ENCODE measurements around the gene PLCB2. TPM values are rescaled to one million over a fixed set of nuclear protein-coding genes. Genes with fewer than 3 reads are reported as not detected.

Gene PLCB2
- total RNA-seq, 3 donors from 2014 or later (not counting 1 experiment from before 2014, with no cell fraction given): 345 to 440 (median 432) TPM

GRCh38 chr15:40296561-40297230 lies 11.0 kb downstream of the PLCB2 start:
- no peaks in the 10 kb centered on the region for H3K27me3 ChIP-seq (ENCODE audit: control insufficient read depth, insufficient read depth, low read length)
- H3K27ac ChIP-seq (ENCODE audit: low read length): no peak overlapping the region
- H3K4me1 Mint-ChIP-seq: peaks cover 7 to 19% of the 10 kb centered on the region in 2 donors
- H3K4me3 Mint-ChIP-seq: no peak overlapping the region
- WGBS (ENCODE audit: insufficient coverage): 89% methylated on average over 5 of the region's 5 CpGs
- no peaks in the 10 kb centered on the region for H3K9me3 Mint-ChIP-seq
- peaks cover 94% of the 10 kb centered on the region for H3K36me3 ChIP-seq (ENCODE audit: control insufficient read depth, insufficient read depth, low read length)
- H3K36me3 Mint-ChIP-seq: peaks cover 8% of the 10 kb centered on the region
- no peak for DNase-seq
- H3K27ac Mint-ChIP-seq: no peak overlapping the region
- H3K4me3 ChIP-seq (ENCODE audit: low read length): no peak overlapping the region
- ATAC-seq: no peak
- TF ChIP-seq CTCF (IDR thresholded peaks at IDR 0.05): no peak
- intact Hi-C loops (cut with micrococcal nuclease): no loop called here
- no peaks in the 10 kb centered on the region for H3K9me3 ChIP-seq (ENCODE audit: control insufficient read depth, insufficient read depth, low read length)
- no peaks in the 10 kb centered on the region for H3K27me3 Mint-ChIP-seq (ENCODE audit: low read depth in 2 of 2)
- H3K4me1 ChIP-seq (ENCODE audit: control insufficient read depth, insufficient read depth, low read length): no peaks in the 10 kb centered on the region

- H3K36me3 Mint-ChIP-seq: peaks cover 8% of the 10 kb centered on the region
- Histone ChIP-seq H3K4me3 (ENCODE audit: low read length) (no peak overlapping the region), H3K9me3 (ENCODE audit: control insufficient read depth, insufficient read depth, low read length) (no peaks in the 10 kb centered on the region), H3K36me3 (ENCODE audit: control insufficient read depth, insufficient read depth, low read length) (peaks cover 90% of the 10 kb centered on the region), H3K4me1 (ENCODE audit: control insufficient read depth, insufficient read depth, low read length) (no peaks in the 10 kb centered on the region), H3K27ac (ENCODE audit: low read length) (no peak overlapping the region), H3K27me3 (ENCODE audit: control insufficient read depth, insufficient read depth, low read length) (no peaks in the 10 kb centered on the region)
- intact Hi-C loops (cut with micrococcal nuclease): no loop called here
- no peak overlapping the region for H3K4me3 Mint-ChIP-seq
- H3K27me3 Mint-ChIP-seq (ENCODE audit: low read depth in 2 of 2): no peaks in the 10 kb centered on the region
- no peak for TF ChIP-seq CTCF (IDR thresholded peaks at IDR 0.05)
- peaks cover 7 to 19% of the 10 kb centered on the region in 2 donors for H3K4me1 Mint-ChIP-seq
- WGBS (ENCODE audit: insufficient coverage): 81% methylated on average over 11 of the region's 12 CpGs
- ATAC-seq: no peak
- H3K9me3 Mint-ChIP-seq: no peaks in the 10 kb centered on the region
- no peak overlapping the region for H3K27ac Mint-ChIP-seq
- DNase-seq: no peak
Observed at GRCh38 chr15:40295877-40296560, 11.7 kb downstream of the PLCB2 start.

GRCh38 chr15:40295297-40295696 lies 12.4 kb downstream of the PLCB2 start:
- no peaks in the 10 kb centered on the region for H3K27me3 Mint-ChIP-seq (ENCODE audit: low read depth in 2 of 2)
- peaks cover 7 to 15% of the 10 kb centered on the region in 2 donors for H3K4me1 Mint-ChIP-seq
- WGBS (ENCODE audit: insufficient coverage): 91% methylated on average over 1 of the region's 1 CpG
- intact Hi-C loops (cut with micrococcal nuclease): no loop called here
- Histone ChIP-seq H3K9me3 (ENCODE audit: control insufficient read depth, insufficient read depth, low read length) (no peaks in the 10 kb centered on the region), H3K4me3 (ENCODE audit: low read length) (no peak overlapping the region), H3K27ac (ENCODE audit: low read length) (no peak overlapping the region), H3K36me3 (ENCODE audit: control insufficient read depth, insufficient read depth, low read length) (peaks cover 85% of the 10 kb centered on the region), H3K4me1 (ENCODE audit: control insufficient read depth, insufficient read depth, low read length) (no peaks in the 10 kb centered on the region), H3K27me3 (ENCODE audit: control insufficient read depth, insufficient read depth, low read length) (no peaks in the 10 kb centered on the region)
- H3K4me3 Mint-ChIP-seq: no peak overlapping the region
- H3K9me3 Mint-ChIP-seq: no peaks in the 10 kb centered on the region
- no peak for DNase-seq
- H3K27ac Mint-ChIP-seq: no peak overlapping the region
- TF ChIP-seq CTCF (IDR thresholded peaks at IDR 0.05): no peak
- H3K36me3 Mint-ChIP-seq: peaks cover 8% of the 10 kb centered on the region
- ATAC-seq: no peak
